HepG2 (cell line): Measurements from ENCODE around the gene JDP2. TPM values are rescaled to one million over a fixed set of nuclear protein-coding genes. Genes with fewer than 3 reads are reported as not detected.

Experiments used
- ATAC-seq: fragments of 200-7000 bp; cut with Tn5 transposase; 3 replicates; pipeline ENCODE4 v1.9.1; 2020; ENCODE audit warnings: mild to moderate bottlenecking, moderate library complexity
- BruUV-seq: library from RNA; stranded (reverse); fragments of 400-500 nt; replicated peaks from 2 replicates; lab custom pipeline; 2021; lab: Mats Ljungman, UMichigan
- CTCF ChIA-PET: fragments of 300-600 bp; formaldehyde crosslinking; extraction: SDS; loops from one replicate; lab custom pipeline; 2021; ENCODE audit warnings: low total read pairs, inconsistent platforms, low intra/inter-chr PET ratio; lab: Yijun Ruan, JAX
- POLR2A ChIA-PET: fragments of 350-600 bp; sonication (Branson Sonifier 250); formaldehyde crosslinking; loops from one replicate; lab custom pipeline; 2020; ENCODE audit warnings: antibody characterized with exemption, inconsistent platforms; lab: Yijun Ruan, JAX
- DNase-seq: peaks from one replicate; pipeline ENCODE4 v3.0.0-alpha.2; 2015; ENCODE audit warnings: low spot score
- FAIRE-seq: peaks from 3 replicates; lab custom pipeline; 2011; peaks lifted over from hg19 to GRCh38; lab: Jason Lieb, UNC
- H2AFZ ChIP-seq: one replicate; pipeline ENCODE4 v1.6.1; 2011; ENCODE audit warnings: low read length, inconsistent platforms
- H3K27ac ChIP-seq: fragments of 300-600 bp; 3 replicates; pipeline ENCODE4 v1.8.0; 2011; ENCODE audit warnings: mixed run types, mild to moderate bottlenecking, mixed read lengths, low read length, inconsistent platforms; ENCODE audit not compliant: insufficient read depth; ENCODE audit errors: extremely low read length
- H3K27me3 ChIP-seq, 2 experiments: fragments of 200-600 bp in 1 of 2; 2 replicates in 1 of 2; 3 replicates in 1 of 2; pipeline versions ENCODE4 v1.6.0 to v1.8.0; 2011; ENCODE audit warnings: low read length in 2 of 2, mild to moderate bottlenecking in 2 of 2, moderate library complexity in 2 of 2, inconsistent platforms in 1 of 2; ENCODE audit not compliant: insufficient read depth in 2 of 2, control insufficient read depth in 1 of 2
- H3K36me3 ChIP-seq, 2 experiments: fragments of 200-600 bp in 1 of 2; replicated peaks in 1 of 2; 2 replicates in 1 of 2; 3 replicates in 1 of 2; pipeline versions ENCODE4 v1.5.1 to v1.8.0; 2011; ENCODE audit warnings: low read length in 2 of 2, inconsistent platforms in 1 of 2; ENCODE audit not compliant: insufficient read depth in 2 of 2, control insufficient read depth in 1 of 2
- H3K4me1 ChIP-seq: 2 replicates; pipeline ENCODE4 v1.5.1; 2012; ENCODE audit warnings: low read length, inconsistent platforms; ENCODE audit not compliant: insufficient read depth
- H3K4me2 ChIP-seq: 2 replicates; pipeline ENCODE4 v1.6.0; 2011; ENCODE audit warnings: low read depth, low read length, inconsistent platforms
- H3K4me3 ChIP-seq, 3 experiments: fragments of 200-600 bp in 1 of 3; sonication (generic), shearing (Covaris generic) in 1 of 3; replicated peaks in 1 of 3; 2 replicates each; pipeline ENCODE4 v1.5.1; 2011 to 2016; ENCODE audit warnings: low read length in 3 of 3, inconsistent platforms in 2 of 3, low read depth in 2 of 3, mild to moderate bottlenecking in 2 of 3, control low read depth in 1 of 3, mixed read lengths in 1 of 3; ENCODE audit not compliant: insufficient read depth in 1 of 3
- H3K79me2 ChIP-seq: one replicate; pipeline ENCODE4 v1.6.1; 2011; ENCODE audit warnings: low read length, inconsistent platforms; ENCODE audit not compliant: insufficient read depth
- H3K9ac ChIP-seq: 2 replicates; pipeline ENCODE4 v1.6.0; 2011; ENCODE audit warnings: mild to moderate bottlenecking, low read depth, low read length, inconsistent platforms; ENCODE audit not compliant: insufficient read depth
- H3K9me3 ChIP-seq: 2 replicates; pipeline ENCODE4 v1.5.1; 2012; ENCODE audit warnings: mild to moderate bottlenecking, low read length
- H4K20me1 ChIP-seq: 2 replicates; pipeline ENCODE4 v1.6.0; 2011; ENCODE audit warnings: inconsistent platforms, mild to moderate bottlenecking, low read length, moderate library complexity; ENCODE audit not compliant: insufficient read depth
- BHLHE40 ChIP-seq: IDR thresholded peaks from 2 replicates; pipeline ENCODE4 v1.6.1; 2011; ENCODE audit warnings: low read length, improper control_type of control experiment
- DNMT1 ChIP-seq: sonication (generic); formaldehyde crosslinking; IDR thresholded peaks from 2 replicates; pipeline ENCODE4 v1.5.1; 2020; ENCODE audit warnings: mild to moderate bottlenecking, missing genetic modification reagents
- POLR2A ChIP-seq, 2 experiments: IDR thresholded peaks; 2 replicates each; pipeline ENCODE4 v1.6.1; 2011; ENCODE audit warnings: low read depth in 2 of 2, low read length in 2 of 2, mild to moderate bottlenecking in 1 of 2, moderate library complexity in 1 of 2; ENCODE audit not compliant: insufficient read depth in 1 of 2
- XBP1 ChIP-seq: sonication (generic); formaldehyde crosslinking; IDR thresholded peaks from 2 replicates; pipeline ENCODE4 v1.5.0; 2020; ENCODE audit warnings: missing genetic modification reagents
- ZNF235 ChIP-seq: sonication (generic); formaldehyde crosslinking; IDR thresholded peaks from 2 replicates; pipeline ENCODE4 v1.8.1; 2023; ENCODE audit warnings: mild to moderate bottlenecking, missing genetic modification reagents, borderline replicate concordance
- ZNF432 ChIP-seq: sonication (generic); formaldehyde crosslinking; IDR thresholded peaks from 2 replicates; pipeline ENCODE4 v1.5.0; 2020; ENCODE audit warnings: missing genetic modification reagents, mild to moderate bottlenecking, borderline replicate concordance
- ZNF615 ChIP-seq: sonication (generic); formaldehyde crosslinking; IDR thresholded peaks from 2 replicates; pipeline ENCODE4 v1.5.0; 2020; ENCODE audit warnings: mild to moderate bottlenecking, missing genetic modification reagents, borderline replicate concordance
- WGBS: methylation state at CpG from one replicate; pipeline ENCODE4 v1.1.6; 2017; ENCODE audit warnings: low lambda C conversion rate; 5-methylcytosine and 5-hydroxymethylcytosine counted together
- in situ Hi-C: cut with HindIII; loops from 2 replicates; pipeline ENCODE4 v1.10.0; 2017; ENCODE audit warnings: low pct_unique_long_range_greater_than_20kb; ENCODE audit not compliant: extremely low pct_ligation_motif_present
- intact Hi-C: fragments of 100-400 bp; cut with micrococcal nuclease; formaldehyde crosslinking; loops from one replicate; pipeline ENCODE4 v1.10.0; 2022; ENCODE audit not compliant: unreplicated experiment
- polyA plus RNA-seq, 8 experiments: library from polyadenylated mRNA; depleted of rRNA in 3 of 8; stranded (reverse) in 7 of 8; unstranded in 1 of 8; fragments of >200 nt; fragmentation: Illumina TruSeq in 4 of 8; extraction: Trizol in 4 of 8; gene quantifications; 2 replicates each; pipeline versions ENCODE4 v1.2.1 to v1.2.3, GENCODE V29; 2011 to 2016; ENCODE audit warnings: low read depth in 4 of 8, missing spikeins in 1 of 8, mixed read lengths in 1 of 8; ENCODE audit not compliant: insufficient read depth in 1 of 8
- total RNA-seq, 5 experiments: library from RNA; depleted of rRNA; stranded (reverse); fragments of >200 nt; fragmentation: Illumina TruSeq; extraction: Trizol; gene quantifications; 2 replicates each; pipeline ENCODE4 v1.2.3, GENCODE V29; 2016; ENCODE audit warnings: low read depth in 1 of 5
- TF ChIP-seq, protein P1 (sequence below): sonication (generic); formaldehyde crosslinking; IDR thresholded peaks from 2 replicates; pipeline ENCODE4 v1.5.0; 2020; ENCODE audit warnings: missing genetic modification reagents
- TF ChIP-seq, protein P2 (sequence below): sonication (generic); formaldehyde crosslinking; IDR thresholded peaks from 2 replicates; pipeline ENCODE4 v1.5.0; 2020; ENCODE audit warnings: mild to moderate bottlenecking, missing genetic modification reagents, borderline replicate concordance

JDP2 gene
- total and polyA plus RNA-seq, 2 of the 13 experiments (the other 11 are each of a cell fraction or from before 2014, with no cell fraction given): 8.0 to 8.9 TPM

DNA sequence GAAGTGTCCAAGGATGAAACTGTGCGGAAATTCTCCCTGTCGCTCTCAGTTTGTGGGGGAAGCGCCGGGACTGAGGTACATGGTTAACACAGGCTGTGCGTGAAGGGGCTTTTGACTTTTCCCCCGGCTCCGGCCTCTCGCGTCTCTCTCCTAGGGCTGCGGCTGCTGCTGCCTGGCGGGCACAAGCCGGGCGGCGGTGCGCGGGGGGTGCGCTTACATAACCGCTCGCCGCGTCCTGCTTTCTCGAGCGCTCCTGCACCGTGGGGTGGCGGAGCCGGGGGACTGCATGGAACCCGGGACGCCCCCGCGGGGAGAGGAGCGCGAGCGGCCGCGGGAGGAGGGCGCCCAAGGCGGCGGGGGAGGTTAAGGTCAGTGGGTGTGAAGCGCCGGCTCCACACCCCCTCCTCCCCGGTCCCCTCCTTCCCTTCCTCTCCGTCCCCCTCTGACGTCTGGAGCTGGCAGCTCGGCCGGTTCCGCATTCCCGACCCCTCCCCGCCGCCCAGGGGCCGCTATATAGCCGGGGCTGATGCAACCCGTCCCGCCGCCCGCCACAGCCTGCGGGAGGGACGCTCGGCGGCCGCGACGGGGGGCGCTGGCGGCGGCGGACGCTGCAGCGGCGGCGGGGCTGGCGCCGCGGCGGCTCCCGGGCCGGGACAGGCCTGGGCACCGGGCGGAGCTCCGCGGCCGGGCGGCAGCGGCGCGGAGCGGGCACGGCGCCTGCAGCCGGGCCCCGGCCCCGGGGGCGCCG, at the start of gene JDP2 (continued):
- TF ChIP-seq ZNF615 (CRISPR knock-in tag): no peak
- TF ChIP-seq, protein P1, sequence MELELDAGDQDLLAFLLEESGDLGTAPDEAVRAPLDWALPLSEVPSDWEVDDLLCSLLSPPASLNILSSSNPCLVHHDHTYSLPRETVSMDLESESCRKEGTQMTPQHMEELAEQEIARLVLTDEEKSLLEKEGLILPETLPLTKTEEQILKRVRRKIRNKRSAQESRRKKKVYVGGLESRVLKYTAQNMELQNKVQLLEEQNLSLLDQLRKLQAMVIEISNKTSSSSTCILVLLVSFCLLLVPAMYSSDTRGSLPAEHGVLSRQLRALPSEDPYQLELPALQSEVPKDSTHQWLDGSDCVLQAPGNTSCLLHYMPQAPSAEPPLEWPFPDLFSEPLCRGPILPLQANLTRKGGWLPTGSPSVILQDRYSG (CRISPR knock-in tag): no peak
- no peak for TF ChIP-seq XBP1 (CRISPR knock-in tag)
- no peak for TF ChIP-seq ZNF432 (CRISPR knock-in tag)

DNA sequence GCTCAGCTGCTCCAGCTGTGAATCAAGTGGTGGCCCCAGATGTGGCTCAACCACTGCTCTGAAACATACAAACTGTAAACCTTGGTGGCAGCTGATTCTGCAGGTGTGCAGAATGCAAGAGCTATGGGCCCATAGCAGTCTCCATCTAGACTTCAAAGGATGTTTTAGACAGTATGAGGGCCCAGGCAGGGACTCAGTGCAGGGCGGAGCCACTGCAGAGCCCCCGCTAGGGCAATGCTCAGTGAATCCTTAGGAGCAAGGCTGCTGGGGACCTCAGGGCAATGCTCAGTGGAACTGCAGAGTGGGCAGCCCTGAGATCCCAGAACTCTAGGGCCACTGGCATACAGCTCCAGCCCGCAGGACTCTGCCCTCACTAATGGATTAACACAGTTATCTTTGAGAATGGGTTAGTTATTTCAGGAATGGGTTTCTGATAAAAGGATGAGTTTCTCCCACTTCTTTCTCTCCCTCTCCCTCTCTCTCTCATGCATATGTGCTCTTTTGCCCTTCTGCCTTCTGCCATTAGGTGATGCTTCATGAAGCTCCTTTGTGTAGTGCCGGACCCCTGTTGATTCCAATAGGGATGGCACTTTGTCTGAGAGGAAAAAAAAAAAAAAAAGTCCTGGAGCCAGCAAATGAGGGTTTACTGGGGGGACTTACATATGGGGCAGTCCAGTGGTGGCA, 48.4 kb upstream of the JDP2 start:
- Histone ChIP-seq H3K4me1 (no peaks in the 10 kb centered on the region), H3K27ac (no peak overlapping the region), H3K9me3 (no peaks in the 10 kb centered on the region), H3K79me2 (no peaks in the 10 kb centered on the region), H4K20me1 (no peaks in the 10 kb centered on the region), H2AFZ (no peak overlapping the region), H3K4me2 (no peak overlapping the region), H3K9ac (no peak overlapping the region), H3K4me3 (no peak overlapping the region), H3K36me3 (no peaks in the 10 kb centered on the region), H3K27me3 (no peaks in the 10 kb centered on the region; a peak in 1 of 5 replicates)
- ChIA-PET POLR2A (no interaction called here), CTCF (no interaction called here)
- in situ Hi-C loops: no loop called here
- WGBS: 58% methylated on average over 2 of the region's 4 CpGs
- ATAC-seq (no peak), DNase-seq (no peak), FAIRE-seq (no peak)
- no peak for TF ChIP-seq ZNF235 (CRISPR knock-in tag)
- no peak for TF ChIP-seq POLR2A (IDR thresholded peaks at IDR 0.05; ENCODE audit: insufficient read depth in 1 of 2, low read depth in 2 of 2, low read length in 2 of 2)
- no peak for TF ChIP-seq DNMT1 (CRISPR knock-in tag)
- TF ChIP-seq, protein P2, sequence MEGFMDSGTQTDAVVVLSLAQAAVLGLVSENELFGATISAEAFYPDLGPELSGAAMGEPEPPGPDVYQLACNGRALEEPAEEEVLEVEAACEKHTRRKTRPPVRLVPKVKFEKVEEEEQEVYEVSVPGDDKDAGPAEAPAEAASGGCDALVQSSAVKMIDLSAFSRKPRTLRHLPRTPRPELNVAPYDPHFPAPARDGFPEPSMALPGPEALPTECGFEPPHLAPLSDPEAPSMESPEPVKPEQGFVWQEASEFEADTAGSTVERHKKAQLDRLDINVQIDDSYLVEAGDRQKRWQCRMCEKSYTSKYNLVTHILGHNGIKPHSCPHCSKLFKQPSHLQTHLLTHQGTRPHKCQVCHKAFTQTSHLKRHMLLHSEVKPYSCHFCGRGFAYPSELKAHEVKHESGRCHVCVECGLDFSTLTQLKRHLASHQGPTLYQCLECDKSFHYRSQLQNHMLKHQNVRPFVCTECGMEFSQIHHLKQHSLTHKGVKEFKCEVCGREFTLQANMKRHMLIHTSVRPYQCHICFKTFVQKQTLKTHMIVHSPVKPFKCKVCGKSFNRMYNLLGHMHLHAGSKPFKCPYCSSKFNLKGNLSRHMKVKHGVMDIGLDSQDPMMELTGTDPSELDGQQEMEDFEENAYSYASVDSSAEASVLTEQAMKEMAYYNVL (CRISPR knock-in tag): no peak
- no peak for TF ChIP-seq BHLHE40
- intact Hi-C loops: no loop called here
- no TSS peak for BruUV-seq
